ENCODE data around the gene HIF1A.
A peak's percentile ranks its signal among the peaks of the same experiment; 100 is the strongest.
"Not testable (repeated sequence)": the region's sequence is repeated elsewhere in the genome, so short reads cannot be mapped to it uniquely, and the experiment has no call there.

HIF1A gene

DNA sequence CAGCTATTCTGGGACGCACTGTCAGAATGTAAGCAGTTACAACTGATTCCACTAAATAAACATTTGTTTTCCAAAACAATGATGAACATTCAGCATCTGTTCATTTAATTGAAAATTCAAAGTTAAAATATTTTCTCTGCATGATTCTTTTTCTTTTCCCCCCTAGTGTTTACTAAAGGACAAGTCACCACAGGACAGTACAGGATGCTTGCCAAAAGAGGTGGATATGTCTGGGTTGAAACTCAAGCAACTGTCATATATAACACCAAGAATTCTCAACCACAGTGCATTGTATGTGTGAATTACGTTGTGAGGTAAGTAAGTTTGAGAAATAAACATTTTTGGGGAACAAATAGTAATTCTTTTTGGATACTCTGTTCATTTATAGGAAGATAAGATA is 38.7 kb downstream of the HIF1A start:
- Mint-ChIP-seq H3K4me3 (no peak overlapping the region), H3K4me1 (ENCODE audit: low read depth) (peaks cover 43% of the 10 kb centered on the region), H3K27ac (peak overlapping the region; percentile 23), H3K9me3 (no peaks in the 10 kb centered on the region), H3K36me3 (ENCODE audit: low read depth) (peaks cover 98% of the 10 kb centered on the region), H3K27me3 (no peaks in the 10 kb centered on the region)
- no peak for DNase-seq

DNA sequence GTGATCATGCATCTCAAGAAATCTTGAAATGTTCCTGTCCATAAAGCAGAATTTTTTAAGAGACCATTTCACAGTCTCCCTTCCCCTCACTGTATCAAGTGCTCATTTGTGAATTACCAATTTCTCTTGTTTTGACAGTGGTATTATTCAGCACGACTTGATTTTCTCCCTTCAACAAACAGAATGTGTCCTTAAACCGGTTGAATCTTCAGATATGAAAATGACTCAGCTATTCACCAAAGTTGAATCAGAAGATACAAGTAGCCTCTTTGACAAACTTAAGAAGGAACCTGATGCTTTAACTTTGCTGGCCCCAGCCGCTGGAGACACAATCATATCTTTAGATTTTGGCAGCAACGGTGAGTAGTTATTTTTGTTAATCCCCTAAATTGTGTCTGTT is 41.4 kb downstream of the HIF1A start:
- Mint-ChIP-seq H3K27ac (peak overlapping the region; percentile 84), H3K36me3 (ENCODE audit: low read depth) (peaks cover 93% of the 10 kb centered on the region), H3K4me3 (no peak overlapping the region), H3K4me1 (ENCODE audit: low read depth) (peaks cover 26% of the 10 kb centered on the region), H3K9me3 (no peaks in the 10 kb centered on the region), H3K27me3 (no peaks in the 10 kb centered on the region)
- DNase-seq = no peak

DNA sequence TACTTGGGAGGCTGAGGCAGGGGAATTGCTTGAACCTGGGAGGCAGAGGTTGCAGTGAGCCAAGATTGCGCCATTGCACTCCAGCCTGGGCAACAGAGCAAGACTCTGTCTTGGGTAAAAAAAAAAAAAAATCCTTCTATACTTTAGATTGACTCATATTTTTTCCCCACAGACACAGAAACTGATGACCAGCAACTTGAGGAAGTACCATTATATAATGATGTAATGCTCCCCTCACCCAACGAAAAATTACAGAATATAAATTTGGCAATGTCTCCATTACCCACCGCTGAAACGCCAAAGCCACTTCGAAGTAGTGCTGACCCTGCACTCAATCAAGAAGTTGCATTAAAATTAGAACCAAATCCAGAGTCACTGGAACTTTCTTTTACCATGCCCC is 42.6 kb downstream of the HIF1A start:
- H3K4me1 Mint-ChIP-seq (ENCODE audit: low read depth) = peaks cover 26% of the 10 kb centered on the region
- H3K36me3 Mint-ChIP-seq (ENCODE audit: low read depth) = peaks cover 95% of the 10 kb centered on the region
- H3K4me3 Mint-ChIP-seq = no peak overlapping the region
- DNase-seq = no peak
- H3K27me3 Mint-ChIP-seq = no peaks in the 10 kb centered on the region
- H3K27ac Mint-ChIP-seq = no peak overlapping the region
- H3K9me3 Mint-ChIP-seq = no peaks in the 10 kb centered on the region

DNA sequence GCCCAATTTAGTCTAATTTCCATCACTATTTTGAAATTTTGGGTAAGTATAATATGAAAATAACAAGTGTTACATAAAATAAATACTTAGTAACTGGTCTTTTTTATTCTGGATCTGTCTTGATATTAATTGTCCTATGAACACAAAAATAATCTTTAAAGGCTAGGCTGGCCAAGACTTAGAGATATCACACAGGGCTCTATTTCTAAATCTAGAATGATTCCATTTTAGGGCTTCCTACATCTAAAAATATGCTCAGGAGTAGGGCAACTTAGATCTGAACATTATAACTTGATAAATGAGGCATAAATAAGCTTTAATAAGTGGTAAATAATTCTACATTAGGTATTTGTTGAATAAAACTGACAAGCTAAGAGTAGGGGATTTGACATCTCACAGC is 43.8 kb downstream of the HIF1A start:
- peaks cover 96% of the 10 kb centered on the region for H3K36me3 Mint-ChIP-seq (ENCODE audit: low read depth)
- no peak overlapping the region for H3K27ac Mint-ChIP-seq
- no peaks in the 10 kb centered on the region for H3K9me3 Mint-ChIP-seq
- DNase-seq = no peak
- no peaks in the 10 kb centered on the region for H3K27me3 Mint-ChIP-seq
- H3K4me3 Mint-ChIP-seq = no peak overlapping the region
- H3K4me1 Mint-ChIP-seq (ENCODE audit: low read depth) = peaks cover 26% of the 10 kb centered on the region

DNA sequence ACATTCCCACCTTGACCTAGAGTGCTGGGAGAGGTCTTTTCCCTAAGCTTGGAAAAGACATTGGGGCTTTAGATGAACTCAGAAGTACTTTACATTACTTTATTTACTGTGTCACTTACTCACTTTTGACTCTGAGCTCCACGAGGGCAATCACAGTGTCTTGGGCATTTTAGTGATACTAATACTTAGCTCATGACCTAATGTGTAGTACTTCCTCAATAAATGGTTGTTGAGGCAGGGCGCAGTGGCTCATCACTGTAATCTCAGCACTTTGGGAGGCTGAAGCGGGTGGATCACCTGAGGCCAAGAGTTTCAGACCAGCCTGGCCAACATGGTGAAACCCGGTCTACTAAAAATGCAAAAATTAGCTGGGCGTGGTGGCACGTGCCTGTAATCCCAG is 47.1 kb downstream of the HIF1A start:
- H3K4me1 Mint-ChIP-seq (ENCODE audit: low read depth) = peaks cover 8% of the 10 kb centered on the region
- H3K27ac Mint-ChIP-seq = peak overlapping the region; percentile 74
- H3K9me3 Mint-ChIP-seq = no peaks in the 10 kb centered on the region
- H3K27me3 Mint-ChIP-seq = no peaks in the 10 kb centered on the region
- no peak for DNase-seq
- H3K36me3 Mint-ChIP-seq (ENCODE audit: low read depth) = peaks cover 96% of the 10 kb centered on the region
- no peak overlapping the region for H3K4me3 Mint-ChIP-seq

DNA sequence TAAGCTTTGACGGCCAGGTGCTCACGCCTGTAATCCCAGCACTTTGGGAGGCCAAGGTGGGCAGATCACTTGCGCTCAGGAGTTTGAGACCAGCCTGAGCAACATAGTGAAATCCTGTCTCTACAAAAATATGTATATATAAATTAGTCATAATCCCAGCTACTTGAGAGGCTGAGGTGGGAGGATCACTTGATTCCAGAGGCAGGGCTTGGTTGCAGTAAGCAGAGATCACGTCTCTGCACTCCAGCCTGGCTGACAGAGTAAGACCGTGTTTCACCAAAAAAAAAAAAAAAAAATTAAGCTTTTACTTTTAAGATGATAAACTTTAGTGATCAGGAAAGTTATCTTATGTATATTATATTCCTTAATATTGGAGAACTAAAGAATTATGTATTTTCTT is 48.9 kb downstream of the HIF1A start:
- Mint-ChIP-seq H3K27me3 (no peaks in the 10 kb centered on the region), H3K4me1 (ENCODE audit: low read depth) (peaks cover 10% of the 10 kb centered on the region), H3K9me3 (no peaks in the 10 kb centered on the region), H3K4me3 (no peak overlapping the region), H3K27ac (no peak overlapping the region), H3K36me3 (ENCODE audit: low read depth) (peaks cover 94% of the 10 kb centered on the region)
- no peak for DNase-seq

DNA sequence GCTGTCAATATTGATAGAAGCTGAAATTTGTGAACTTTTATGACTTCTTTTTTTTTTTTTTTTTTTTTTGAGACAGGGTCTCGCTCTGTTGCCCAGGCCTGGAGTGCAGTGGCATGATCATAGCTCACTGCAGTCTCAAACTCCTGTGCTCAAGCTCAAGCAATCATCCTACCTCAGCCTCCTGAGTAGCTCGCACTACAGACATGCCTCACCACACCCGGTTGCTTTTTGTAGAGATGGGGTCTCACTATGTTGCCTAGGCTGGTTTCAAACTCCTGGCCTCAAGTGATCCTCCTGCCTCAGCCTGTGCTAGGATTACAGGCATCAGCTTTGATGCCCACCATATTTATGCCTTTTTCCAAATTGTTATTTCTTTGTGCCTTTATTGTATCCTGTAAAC is 51.0 kb downstream of the HIF1A start:
- H3K36me3 Mint-ChIP-seq (ENCODE audit: low read depth) = peaks cover 94% of the 10 kb centered on the region
- H3K9me3 Mint-ChIP-seq, DNase-seq, H3K27me3 Mint-ChIP-seq, H3K4me3 Mint-ChIP-seq: not testable (repeated sequence)
- H3K4me1 Mint-ChIP-seq (ENCODE audit: low read depth) = peaks cover 24% of the 10 kb centered on the region
- peak overlapping the region; percentile 74 for H3K27ac Mint-ChIP-seq

DNA sequence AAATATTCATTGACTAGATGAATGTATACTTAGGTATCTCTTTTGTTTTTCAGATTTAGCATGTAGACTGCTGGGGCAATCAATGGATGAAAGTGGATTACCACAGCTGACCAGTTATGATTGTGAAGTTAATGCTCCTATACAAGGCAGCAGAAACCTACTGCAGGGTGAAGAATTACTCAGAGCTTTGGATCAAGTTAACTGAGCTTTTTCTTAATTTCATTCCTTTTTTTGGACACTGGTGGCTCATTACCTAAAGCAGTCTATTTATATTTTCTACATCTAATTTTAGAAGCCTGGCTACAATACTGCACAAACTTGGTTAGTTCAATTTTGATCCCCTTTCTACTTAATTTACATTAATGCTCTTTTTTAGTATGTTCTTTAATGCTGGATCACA is 51.6 kb downstream of the HIF1A start:
- H3K36me3 Mint-ChIP-seq (ENCODE audit: low read depth) = peaks cover 93% of the 10 kb centered on the region
- no peaks in the 10 kb centered on the region for H3K27me3 Mint-ChIP-seq
- H3K4me1 Mint-ChIP-seq (ENCODE audit: low read depth) = peaks cover 27% of the 10 kb centered on the region
- no peaks in the 10 kb centered on the region for H3K9me3 Mint-ChIP-seq
- H3K4me3 Mint-ChIP-seq = no peak overlapping the region
- DNase-seq = no peak
- H3K27ac Mint-ChIP-seq = peak overlapping the region; percentile 74

DNA sequence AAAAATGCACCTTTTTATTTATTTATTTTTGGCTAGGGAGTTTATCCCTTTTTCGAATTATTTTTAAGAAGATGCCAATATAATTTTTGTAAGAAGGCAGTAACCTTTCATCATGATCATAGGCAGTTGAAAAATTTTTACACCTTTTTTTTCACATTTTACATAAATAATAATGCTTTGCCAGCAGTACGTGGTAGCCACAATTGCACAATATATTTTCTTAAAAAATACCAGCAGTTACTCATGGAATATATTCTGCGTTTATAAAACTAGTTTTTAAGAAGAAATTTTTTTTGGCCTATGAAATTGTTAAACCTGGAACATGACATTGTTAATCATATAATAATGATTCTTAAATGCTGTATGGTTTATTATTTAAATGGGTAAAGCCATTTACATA is 52.0 kb downstream of the HIF1A start:
- H3K9me3 Mint-ChIP-seq = no peaks in the 10 kb centered on the region
- DNase-seq = no peak
- peaks cover 93% of the 10 kb centered on the region for H3K36me3 Mint-ChIP-seq (ENCODE audit: low read depth)
- H3K27me3 Mint-ChIP-seq = no peaks in the 10 kb centered on the region
- no peak overlapping the region for H3K4me3 Mint-ChIP-seq
- H3K27ac Mint-ChIP-seq = peak overlapping the region; percentile 74
- H3K4me1 Mint-ChIP-seq (ENCODE audit: low read depth) = peaks cover 27% of the 10 kb centered on the region

DNA sequence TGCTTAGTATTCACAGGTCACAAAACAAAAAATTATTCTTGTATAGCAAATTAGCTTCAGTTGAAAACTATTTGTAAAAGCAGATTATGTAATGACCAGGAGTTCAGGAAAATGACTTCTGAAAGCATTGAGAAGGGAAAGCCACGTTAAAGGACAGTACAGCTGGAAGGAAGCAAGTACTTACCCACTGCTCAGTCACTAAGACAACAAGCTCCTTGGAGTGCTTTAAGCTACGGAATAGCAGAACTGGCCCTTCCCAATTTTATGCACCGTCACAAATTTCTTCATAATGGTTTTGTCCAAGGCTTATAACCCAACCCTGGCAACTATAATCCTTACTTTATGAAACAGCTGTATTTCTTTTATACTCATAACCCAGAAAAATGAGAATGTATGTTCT is 54.0 kb downstream of the HIF1A start:
- H3K36me3 Mint-ChIP-seq (ENCODE audit: low read depth) = peaks cover 80% of the 10 kb centered on the region
- H3K4me3 Mint-ChIP-seq = no peak overlapping the region
- no peaks in the 10 kb centered on the region for H3K27me3 Mint-ChIP-seq
- H3K9me3 Mint-ChIP-seq = no peaks in the 10 kb centered on the region
- DNase-seq = no peak
- H3K27ac Mint-ChIP-seq = no peak overlapping the region
- peaks cover 27% of the 10 kb centered on the region for H3K4me1 Mint-ChIP-seq (ENCODE audit: low read depth)

DNA sequence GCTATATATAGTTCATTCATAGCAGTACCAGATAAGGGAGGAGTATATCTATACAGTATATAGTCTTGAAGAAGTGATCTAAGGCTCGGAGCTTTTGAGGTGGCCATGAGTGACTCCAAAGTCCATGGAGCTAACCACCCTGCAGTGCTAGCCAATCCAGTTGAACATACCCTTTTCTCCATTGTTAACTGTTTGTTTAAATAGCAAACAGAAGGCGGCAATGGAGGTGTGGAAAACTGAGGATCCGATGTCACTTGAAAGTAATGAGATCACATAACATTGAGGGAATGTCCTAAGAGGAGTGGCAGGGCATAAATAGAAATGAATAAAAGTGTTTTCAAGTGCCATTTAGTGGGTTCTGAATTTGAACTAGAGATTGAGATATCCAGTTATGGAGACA is 54.6 kb downstream of the HIF1A start:
- no peaks in the 10 kb centered on the region for H3K9me3 Mint-ChIP-seq
- H3K4me1 Mint-ChIP-seq (ENCODE audit: low read depth) = peaks cover 27% of the 10 kb centered on the region
- DNase-seq = no peak
- peak overlapping the region; percentile 73 for H3K27ac Mint-ChIP-seq
- H3K4me3 Mint-ChIP-seq = peak overlapping the region; percentile 81
- no peaks in the 10 kb centered on the region for H3K27me3 Mint-ChIP-seq
- peaks cover 74% of the 10 kb centered on the region for H3K36me3 Mint-ChIP-seq (ENCODE audit: low read depth)

DNA sequence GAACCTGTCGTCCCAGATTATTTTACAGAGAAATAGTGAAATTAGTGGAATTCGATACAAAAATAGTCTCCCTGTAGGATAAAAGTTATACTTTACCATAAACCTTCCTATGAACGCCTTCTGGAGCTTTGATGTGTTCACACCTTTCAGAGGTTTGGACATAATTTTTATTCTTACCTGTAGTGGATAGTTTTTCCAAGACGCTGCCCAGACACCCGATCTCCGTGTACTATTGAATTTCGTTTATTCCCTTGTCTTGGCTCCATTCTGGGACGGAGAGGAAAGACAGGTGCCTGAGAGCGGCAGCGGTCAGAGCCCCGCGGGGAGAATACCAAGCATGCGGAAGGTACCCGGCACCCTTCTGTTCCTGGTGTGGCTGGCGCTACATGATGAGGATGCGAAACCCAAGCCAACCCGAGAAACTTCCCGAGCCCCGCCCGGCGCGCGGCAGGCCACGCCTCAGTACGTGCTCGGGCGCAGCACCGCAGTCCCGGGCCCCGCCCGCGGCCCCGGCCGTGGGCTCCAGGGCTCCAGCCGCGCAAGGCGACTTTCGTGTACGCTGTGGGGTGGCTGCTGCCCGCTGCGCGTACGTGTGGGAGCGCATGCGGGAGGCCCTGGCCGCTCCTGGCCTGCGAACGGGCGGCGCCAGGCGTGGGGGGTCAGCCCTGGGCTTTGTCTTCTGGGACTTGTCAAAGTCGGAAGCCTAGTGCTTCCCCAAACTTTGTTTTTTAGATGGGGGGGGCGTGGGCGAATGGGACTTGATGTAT is 55.6 kb downstream of the HIF1A start:
- H3K27me3 Mint-ChIP-seq = no peaks in the 10 kb centered on the region
- H3K4me1 Mint-ChIP-seq (ENCODE audit: low read depth) = peaks cover 27% of the 10 kb centered on the region
- peaks cover 63% of the 10 kb centered on the region for H3K36me3 Mint-ChIP-seq (ENCODE audit: low read depth)
- peak overlapping the region; percentile 91 for H3K27ac Mint-ChIP-seq
- H3K9me3 Mint-ChIP-seq = no peaks in the 10 kb centered on the region
- peak overlapping the region; percentile 81 for H3K4me3 Mint-ChIP-seq
- peak; percentile 82 for DNase-seq

DNA sequence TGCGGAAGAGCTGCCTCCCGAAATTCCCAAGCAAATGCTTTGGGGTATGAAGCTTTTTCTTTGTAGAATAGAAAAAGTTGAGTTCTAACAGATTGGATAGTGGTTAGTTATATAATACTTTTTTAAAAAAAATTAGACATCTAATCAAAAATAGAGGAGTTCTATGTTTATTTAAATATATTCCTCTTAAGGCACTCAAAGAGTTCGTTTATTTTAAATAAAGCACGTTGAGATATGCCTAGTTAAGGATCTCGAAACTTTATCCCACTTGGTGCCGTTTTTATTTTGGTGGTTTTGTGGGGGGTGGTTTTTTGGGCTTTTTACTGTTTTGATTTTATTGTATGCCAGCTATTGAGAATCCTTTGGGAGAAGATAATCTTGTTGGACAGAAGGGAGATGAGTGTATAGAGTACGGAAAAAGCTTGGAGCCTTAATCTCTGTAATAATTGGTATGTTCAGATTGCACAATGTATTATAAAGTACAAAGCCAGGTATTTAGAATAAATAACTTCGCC is 56.2 kb downstream of the HIF1A start:
- no peaks in the 10 kb centered on the region for H3K9me3 Mint-ChIP-seq
- peak overlapping the region; percentile 81 for H3K4me3 Mint-ChIP-seq
- no peaks in the 10 kb centered on the region for H3K27me3 Mint-ChIP-seq
- DNase-seq = no peak
- peak overlapping the region; percentile 58 for H3K27ac Mint-ChIP-seq
- H3K4me1 Mint-ChIP-seq (ENCODE audit: low read depth) = peaks cover 27% of the 10 kb centered on the region
- peaks cover 57% of the 10 kb centered on the region for H3K36me3 Mint-ChIP-seq (ENCODE audit: low read depth)

DNA sequence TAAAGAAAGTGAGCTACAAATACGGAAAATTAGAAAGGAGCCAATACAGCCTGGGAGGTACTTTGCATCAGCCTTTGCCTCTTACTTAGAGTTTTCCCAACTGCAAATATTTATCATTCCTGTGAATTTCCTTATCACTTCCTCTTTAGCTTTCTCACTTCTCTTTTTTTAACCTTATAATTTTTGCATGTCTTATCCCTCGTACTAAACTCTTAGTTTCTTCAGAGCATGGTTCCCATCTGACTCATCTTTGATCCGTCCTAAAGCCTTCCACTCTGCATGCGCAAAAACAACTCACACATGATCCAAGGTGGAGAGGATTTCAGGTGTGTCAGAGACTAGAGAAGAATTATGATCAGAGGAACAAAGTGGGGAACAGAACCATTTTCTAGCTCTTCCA is 57.3 kb downstream of the HIF1A start:
- H3K4me1 Mint-ChIP-seq (ENCODE audit: low read depth) = peaks cover 22% of the 10 kb centered on the region
- peaks cover 46% of the 10 kb centered on the region for H3K36me3 Mint-ChIP-seq (ENCODE audit: low read depth)
- no peaks in the 10 kb centered on the region for H3K27me3 Mint-ChIP-seq
- no peak for DNase-seq
- no peak overlapping the region for H3K27ac Mint-ChIP-seq
- H3K9me3 Mint-ChIP-seq = no peaks in the 10 kb centered on the region
- no peak overlapping the region for H3K4me3 Mint-ChIP-seq

DNA sequence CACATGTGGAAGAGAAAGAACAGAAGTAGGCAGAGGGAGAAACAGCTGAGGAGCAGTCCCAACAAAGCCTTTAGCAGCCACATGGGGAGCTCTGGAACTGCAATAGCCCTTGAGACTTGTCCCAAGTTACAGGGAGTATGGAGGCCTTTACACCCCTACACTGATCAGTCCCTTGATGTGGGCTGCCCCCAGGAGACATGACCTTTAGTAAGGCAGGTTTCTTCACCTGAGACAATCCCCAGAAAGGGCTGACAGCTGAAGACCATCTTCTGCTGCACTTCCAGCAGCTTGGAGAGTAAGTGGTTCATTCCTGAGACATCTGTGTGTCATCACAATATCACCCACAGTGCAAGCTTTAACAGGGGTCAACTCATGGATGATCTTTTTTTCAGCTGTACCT is 58.3 kb downstream of the HIF1A start:
- no peak overlapping the region for H3K27ac Mint-ChIP-seq
- H3K4me3 Mint-ChIP-seq = no peak overlapping the region

More for the DNA sequence above, 58.3 kb downstream of the HIF1A start:
- Mint-ChIP-seq H3K36me3 (ENCODE audit: low read depth) (peaks cover 37% of the 10 kb centered on the region), H3K9me3 (no peaks in the 10 kb centered on the region), H3K4me1 (ENCODE audit: low read depth) (peaks cover 19% of the 10 kb centered on the region), H3K27me3 (no peaks in the 10 kb centered on the region)
- no peak for DNase-seq

Data from activated T-cell treated with anti-CD3 and anti-CD28 coated beads, Interleukin-2, amount 50 U/mL, for 24 hours (primary cell).